ENCODE data around the gene EXOC3L1. TPM values are rescaled to one million over a fixed set of nuclear protein-coding genes. Genes with fewer than 3 reads are reported as not detected.

The EXOC3L1 gene
- total and polyA plus RNA-seq, 2 of the 13 experiments (the other 11 are each of a cell fraction or from before 2014, with no cell fraction given), result 0.12 TPM; not detected in 1

DNA sequence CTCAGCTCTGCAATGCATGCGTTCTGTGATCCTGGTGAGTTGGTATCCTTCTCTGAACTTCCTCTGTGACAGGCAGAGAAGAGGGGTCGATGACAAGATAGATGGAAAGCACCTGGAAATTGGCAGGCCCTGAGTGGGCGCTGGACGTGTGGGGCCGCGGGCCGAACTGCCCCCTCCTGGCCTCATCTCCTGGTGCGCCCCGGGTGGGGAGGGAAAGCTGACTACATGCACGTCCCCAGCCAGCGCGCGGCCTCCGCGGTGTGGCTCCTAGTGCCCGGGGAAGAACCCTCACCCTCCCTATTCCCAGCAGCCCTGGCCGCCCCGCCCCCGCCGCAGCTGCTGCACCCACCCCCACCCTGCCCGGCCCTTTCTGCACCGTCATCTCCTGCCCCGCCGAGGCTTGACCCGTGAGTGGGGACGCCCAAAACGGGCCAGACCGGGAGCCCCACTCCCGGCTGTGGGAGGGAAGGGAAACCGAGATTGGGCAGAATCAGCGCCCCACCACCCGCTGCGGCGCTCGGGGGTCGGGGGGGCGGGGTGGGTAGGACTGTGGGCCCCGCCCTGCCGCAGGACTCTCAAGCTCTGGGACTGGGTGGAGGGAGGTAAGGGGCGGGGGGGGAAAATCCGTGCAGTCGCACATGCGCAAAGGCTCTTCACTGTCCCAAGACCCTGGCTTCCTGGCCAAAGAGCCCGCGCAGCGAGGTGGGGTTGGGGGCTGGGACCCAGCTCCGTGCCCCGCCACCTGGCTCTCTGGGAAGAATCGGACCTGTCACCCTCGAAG, 19.6 kb downstream of the EXOC3L1 start, which contains the start of gene NOL3 (continued):
- TF ChIP-seq, protein P1, sequence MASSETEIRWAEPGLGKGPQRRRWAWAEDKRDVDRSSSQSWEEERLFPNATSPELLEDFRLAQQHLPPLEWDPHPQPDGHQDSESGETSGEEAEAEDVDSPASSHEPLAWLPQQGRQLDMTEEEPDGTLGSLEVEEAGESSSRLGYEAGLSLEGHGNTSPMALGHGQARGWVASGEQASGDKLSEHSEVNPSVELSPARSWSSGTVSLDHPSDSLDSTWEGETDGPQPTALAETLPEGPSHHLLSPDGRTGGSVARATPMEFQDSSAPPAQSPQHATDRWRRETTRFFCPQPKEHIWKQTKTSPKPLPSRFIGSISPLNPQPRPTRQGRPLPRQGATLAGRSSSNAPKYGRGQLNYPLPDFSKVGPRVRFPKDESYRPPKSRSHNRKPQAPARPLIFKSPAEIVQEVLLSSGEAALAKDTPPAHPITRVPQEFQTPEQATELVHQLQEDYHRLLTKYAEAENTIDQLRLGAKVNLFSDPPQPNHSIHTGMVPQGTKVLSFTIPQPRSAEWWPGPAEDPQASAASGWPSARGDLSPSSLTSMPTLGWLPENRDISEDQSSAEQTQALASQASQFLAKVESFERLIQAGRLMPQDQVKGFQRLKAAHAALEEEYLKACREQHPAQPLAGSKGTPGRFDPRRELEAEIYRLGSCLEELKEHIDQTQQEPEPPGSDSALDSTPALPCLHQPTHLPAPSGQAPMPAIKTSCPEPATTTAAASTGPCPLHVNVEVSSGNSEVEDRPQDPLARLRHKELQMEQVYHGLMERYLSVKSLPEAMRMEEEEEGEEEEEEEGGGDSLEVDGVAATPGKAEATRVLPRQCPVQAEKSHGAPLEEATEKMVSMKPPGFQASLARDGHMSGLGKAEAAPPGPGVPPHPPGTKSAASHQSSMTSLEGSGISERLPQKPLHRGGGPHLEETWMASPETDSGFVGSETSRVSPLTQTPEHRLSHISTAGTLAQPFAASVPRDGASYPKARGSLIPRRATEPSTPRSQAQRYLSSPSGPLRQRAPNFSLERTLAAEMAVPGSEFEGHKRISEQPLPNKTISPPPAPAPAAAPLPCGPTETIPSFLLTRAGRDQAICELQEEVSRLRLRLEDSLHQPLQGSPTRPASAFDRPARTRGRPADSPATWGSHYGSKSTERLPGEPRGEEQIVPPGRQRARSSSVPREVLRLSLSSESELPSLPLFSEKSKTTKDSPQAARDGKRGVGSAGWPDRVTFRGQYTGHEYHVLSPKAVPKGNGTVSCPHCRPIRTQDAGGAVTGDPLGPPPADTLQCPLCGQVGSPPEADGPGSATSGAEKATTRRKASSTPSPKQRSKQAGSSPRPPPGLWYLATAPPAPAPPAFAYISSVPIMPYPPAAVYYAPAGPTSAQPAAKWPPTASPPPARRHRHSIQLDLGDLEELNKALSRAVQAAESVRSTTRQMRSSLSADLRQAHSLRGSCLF (CRISPR knock-in tag; IDR thresholded peaks at IDR 0.05; ENCODE audit: borderline replicate concordance), result no peak
- TF ChIP-seq KLF15 (CRISPR knock-in tag; IDR thresholded peaks at IDR 0.05; ENCODE audit: borderline replicate concordance), result 0 out of 2 replicates have a peak, but pooled peaks have one; percentile 15
- TF ChIP-seq CAMTA2 (CRISPR knock-in tag; IDR thresholded peaks at IDR 0.05; ENCODE audit: borderline replicate concordance), result no peak
- TF ChIP-seq, protein P2, sequence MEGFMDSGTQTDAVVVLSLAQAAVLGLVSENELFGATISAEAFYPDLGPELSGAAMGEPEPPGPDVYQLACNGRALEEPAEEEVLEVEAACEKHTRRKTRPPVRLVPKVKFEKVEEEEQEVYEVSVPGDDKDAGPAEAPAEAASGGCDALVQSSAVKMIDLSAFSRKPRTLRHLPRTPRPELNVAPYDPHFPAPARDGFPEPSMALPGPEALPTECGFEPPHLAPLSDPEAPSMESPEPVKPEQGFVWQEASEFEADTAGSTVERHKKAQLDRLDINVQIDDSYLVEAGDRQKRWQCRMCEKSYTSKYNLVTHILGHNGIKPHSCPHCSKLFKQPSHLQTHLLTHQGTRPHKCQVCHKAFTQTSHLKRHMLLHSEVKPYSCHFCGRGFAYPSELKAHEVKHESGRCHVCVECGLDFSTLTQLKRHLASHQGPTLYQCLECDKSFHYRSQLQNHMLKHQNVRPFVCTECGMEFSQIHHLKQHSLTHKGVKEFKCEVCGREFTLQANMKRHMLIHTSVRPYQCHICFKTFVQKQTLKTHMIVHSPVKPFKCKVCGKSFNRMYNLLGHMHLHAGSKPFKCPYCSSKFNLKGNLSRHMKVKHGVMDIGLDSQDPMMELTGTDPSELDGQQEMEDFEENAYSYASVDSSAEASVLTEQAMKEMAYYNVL (CRISPR knock-in tag; IDR thresholded peaks at IDR 0.05; ENCODE audit: borderline replicate concordance), result peak; percentile 38; the same call in 1 of the 2 replicates
- TF ChIP-seq STAT5B (CRISPR knock-in tag; IDR thresholded peaks at IDR 0.05), result no peak
- TF ChIP-seq MED1 (CRISPR knock-in tag; IDR thresholded peaks at IDR 0.05), result no peak
- no peak for TF ChIP-seq SMAD9 (CRISPR knock-in tag; IDR thresholded peaks at IDR 0.05)
- TF ChIP-seq MXD4 (CRISPR knock-in tag; IDR thresholded peaks at IDR 0.05), result no peak
- peak in 1 of 2 experiments; percentile 45; a peak in 1 of 4 replicates for TF ChIP-seq POLR2A (IDR thresholded peaks at IDR 0.05; ENCODE audit: insufficient read depth in 1 of 2, low read depth in 2 of 2, low read length in 2 of 2)
- TF ChIP-seq NFE2 (CRISPR knock-in tag; IDR thresholded peaks at IDR 0.05), result peak; percentile 52; the same call in 1 of the 2 replicates
- TF ChIP-seq, protein P3, sequence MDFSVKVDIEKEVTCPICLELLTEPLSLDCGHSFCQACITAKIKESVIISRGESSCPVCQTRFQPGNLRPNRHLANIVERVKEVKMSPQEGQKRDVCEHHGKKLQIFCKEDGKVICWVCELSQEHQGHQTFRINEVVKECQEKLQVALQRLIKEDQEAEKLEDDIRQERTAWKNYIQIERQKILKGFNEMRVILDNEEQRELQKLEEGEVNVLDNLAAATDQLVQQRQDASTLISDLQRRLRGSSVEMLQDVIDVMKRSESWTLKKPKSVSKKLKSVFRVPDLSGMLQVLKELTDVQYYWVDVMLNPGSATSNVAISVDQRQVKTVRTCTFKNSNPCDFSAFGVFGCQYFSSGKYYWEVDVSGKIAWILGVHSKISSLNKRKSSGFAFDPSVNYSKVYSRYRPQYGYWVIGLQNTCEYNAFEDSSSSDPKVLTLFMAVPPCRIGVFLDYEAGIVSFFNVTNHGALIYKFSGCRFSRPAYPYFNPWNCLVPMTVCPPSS (IDR thresholded peaks at IDR 0.05), result no peak
- TF ChIP-seq, protein P4, sequence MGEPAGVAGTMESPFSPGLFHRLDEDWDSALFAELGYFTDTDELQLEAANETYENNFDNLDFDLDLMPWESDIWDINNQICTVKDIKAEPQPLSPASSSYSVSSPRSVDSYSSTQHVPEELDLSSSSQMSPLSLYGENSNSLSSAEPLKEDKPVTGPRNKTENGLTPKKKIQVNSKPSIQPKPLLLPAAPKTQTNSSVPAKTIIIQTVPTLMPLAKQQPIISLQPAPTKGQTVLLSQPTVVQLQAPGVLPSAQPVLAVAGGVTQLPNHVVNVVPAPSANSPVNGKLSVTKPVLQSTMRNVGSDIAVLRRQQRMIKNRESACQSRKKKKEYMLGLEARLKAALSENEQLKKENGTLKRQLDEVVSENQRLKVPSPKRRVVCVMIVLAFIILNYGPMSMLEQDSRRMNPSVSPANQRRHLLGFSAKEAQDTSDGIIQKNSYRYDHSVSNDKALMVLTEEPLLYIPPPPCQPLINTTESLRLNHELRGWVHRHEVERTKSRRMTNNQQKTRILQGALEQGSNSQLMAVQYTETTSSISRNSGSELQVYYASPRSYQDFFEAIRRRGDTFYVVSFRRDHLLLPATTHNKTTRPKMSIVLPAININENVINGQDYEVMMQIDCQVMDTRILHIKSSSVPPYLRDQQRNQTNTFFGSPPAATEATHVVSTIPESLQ (CRISPR knock-in tag; conservative IDR thresholded peaks at IDR 0.05), result 0 out of 2 replicates have a peak, but pooled peaks have one; percentile 73
- no peak for TF ChIP-seq SYNCRIP (IDR thresholded peaks at IDR 0.05; ENCODE audit: insufficient read depth, low read depth, low read length)
- no peak for TF ChIP-seq ELF4 (CRISPR knock-in tag; IDR thresholded peaks at IDR 0.05; ENCODE audit: borderline replicate concordance)
- no peak for TF ChIP-seq PPARG (CRISPR knock-in tag; conservative IDR thresholded peaks at IDR 0.05)
- TF ChIP-seq, protein P5, sequence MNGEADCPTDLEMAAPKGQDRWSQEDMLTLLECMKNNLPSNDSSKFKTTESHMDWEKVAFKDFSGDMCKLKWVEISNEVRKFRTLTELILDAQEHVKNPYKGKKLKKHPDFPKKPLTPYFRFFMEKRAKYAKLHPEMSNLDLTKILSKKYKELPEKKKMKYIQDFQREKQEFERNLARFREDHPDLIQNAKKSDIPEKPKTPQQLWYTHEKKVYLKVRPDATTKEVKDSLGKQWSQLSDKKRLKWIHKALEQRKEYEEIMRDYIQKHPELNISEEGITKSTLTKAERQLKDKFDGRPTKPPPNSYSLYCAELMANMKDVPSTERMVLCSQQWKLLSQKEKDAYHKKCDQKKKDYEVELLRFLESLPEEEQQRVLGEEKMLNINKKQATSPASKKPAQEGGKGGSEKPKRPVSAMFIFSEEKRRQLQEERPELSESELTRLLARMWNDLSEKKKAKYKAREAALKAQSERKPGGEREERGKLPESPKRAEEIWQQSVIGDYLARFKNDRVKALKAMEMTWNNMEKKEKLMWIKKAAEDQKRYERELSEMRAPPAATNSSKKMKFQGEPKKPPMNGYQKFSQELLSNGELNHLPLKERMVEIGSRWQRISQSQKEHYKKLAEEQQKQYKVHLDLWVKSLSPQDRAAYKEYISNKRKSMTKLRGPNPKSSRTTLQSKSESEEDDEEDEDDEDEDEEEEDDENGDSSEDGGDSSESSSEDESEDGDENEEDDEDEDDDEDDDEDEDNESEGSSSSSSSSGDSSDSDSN (CRISPR knock-in tag; IDR thresholded peaks at IDR 0.05), result peak; percentile 55; the same call in 1 of the 2 replicates

Measured in HepG2 (cell line).